NCI-H2227 treated with DMSO at 0.1 percent for 48 hours (cell line): ENCODE measurements around the gene CLSTN1.
A peak's percentile ranks its signal among the peaks of the same experiment; 100 is the strongest.

Experiments used
- DNase-seq: peaks from one replicate; lab custom pipeline; 2025; lab: John Stamatoyannopoulos, UW

The CLSTN1 gene

GRCh38 chr1:9711466-9712020 is 112.2 kb downstream of the CLSTN1 start:
- DNase-seq, result no peak

- no peak for DNase-seq
These were observed 113.7 kb downstream of the CLSTN1 start for GRCh38 chr1:9710037-9710436.

GRCh38 chr1:9706178-9706577 is 117.6 kb downstream of the CLSTN1 start:
- DNase-seq, result no peak

- DNase-seq, result no peak
These were observed 118.2 kb downstream of the CLSTN1 start for GRCh38 chr1:9705337-9706093.

GRCh38 chr1:9703681-9704080 is 120.1 kb downstream of the CLSTN1 start:
- DNase-seq, result no peak

- no peak for DNase-seq
These were observed 120.6 kb downstream of the CLSTN1 start for GRCh38 chr1:9703165-9703509.

GRCh38 chr1:9701665-9702064 is 122.1 kb downstream of the CLSTN1 start:
- no peak for DNase-seq

- no peak for DNase-seq
These were observed 123.4 kb downstream of the CLSTN1 start for GRCh38 chr1:9700340-9700739.

GRCh38 chr1:9699361-9699760 is 124.4 kb downstream of the CLSTN1 start:
- DNase-seq, result no peak

GRCh38 chr1:9696793-9697192 is 127.0 kb downstream of the CLSTN1 start:
- no peak for DNase-seq

GRCh38 chr1:9691691-9692090 is 132.1 kb downstream of the CLSTN1 start:
- DNase-seq, result no peak

GRCh38 chr1:9691108-9691445 is 132.7 kb downstream of the CLSTN1 start:
- no peak for DNase-seq

GRCh38 chr1:9690440-9691107 is 133.2 kb downstream of the CLSTN1 start:
- DNase-seq, result no peak

- DNase-seq, result no peak
These were observed 133.8 kb downstream of the CLSTN1 start for GRCh38 chr1:9689971-9690381.

GRCh38 chr1:9689011-9689706 is 134.6 kb downstream of the CLSTN1 start:
- DNase-seq, result peak; percentile 74

GRCh38 chr1:9688599-9688998 is 135.2 kb downstream of the CLSTN1 start:
- no peak for DNase-seq

- peak; percentile 39 for DNase-seq
These were observed 135.7 kb downstream of the CLSTN1 start for GRCh38 chr1:9687874-9688582.

GRCh38 chr1:9687120-9687873 is 136.5 kb downstream of the CLSTN1 start:
- DNase-seq, result peak; percentile 48

GRCh38 chr1:9684801-9685200 is 139.0 kb downstream of the CLSTN1 start:
- DNase-seq, result no peak

GRCh38 chr1:9680828-9681227 is 142.9 kb downstream of the CLSTN1 start:
- DNase-seq, result no peak

GRCh38 chr1:9680091-9680490 is 143.7 kb downstream of the CLSTN1 start:
- no peak for DNase-seq
